Mesenchymal stem cell (in vitro differentiated cells and primary cell): ENCODE measurements around the gene LDB1.
A peak's percentile ranks its signal among the peaks of the same experiment; 100 is the strongest.

Experiments used
- DNase-seq: peaks from one replicate; pipeline ENCODE4 v3.0.0-alpha.2; 2013
- H2AFZ ChIP-seq: one replicate; pipeline ENCODE4 v1.6.1; 2013; ENCODE audit warnings: low read depth, mild to moderate bottlenecking, control low read depth, inconsistent platforms, low read length, moderate library complexity
- H2AK5ac ChIP-seq: 2 replicates; pipeline ENCODE4 v1.6.1; 2013; ENCODE audit warnings: low read length, moderate library complexity, mild to moderate bottlenecking, inconsistent platforms; ENCODE audit not compliant: severe bottlenecking
- H2BK120ac ChIP-seq: one replicate; pipeline ENCODE4 v1.6.1; 2013; ENCODE audit warnings: low read depth, mild to moderate bottlenecking, inconsistent platforms, low read length, moderate library complexity
- H2BK12ac ChIP-seq, 2 experiments: one replicate each; pipeline ENCODE4 v1.6.1; 2013; ENCODE audit warnings: inconsistent platforms in 2 of 2, low read length in 2 of 2, mild to moderate bottlenecking in 2 of 2, moderate library complexity in 2 of 2, control low read depth in 1 of 2
- H2BK15ac ChIP-seq: one replicate; pipeline ENCODE4 v1.6.1; 2013; ENCODE audit warnings: mild to moderate bottlenecking, low read depth, inconsistent platforms; ENCODE audit not compliant: poor library complexity, severe bottlenecking
- H2BK5ac ChIP-seq: 2 replicates; pipeline ENCODE4 v1.6.1; 2013; ENCODE audit warnings: low read depth, mild to moderate bottlenecking, low read length, control low read depth, inconsistent platforms; ENCODE audit not compliant: poor library complexity, severe bottlenecking
- H3K14ac ChIP-seq, 2 experiments: one replicate each; pipeline ENCODE4 v1.6.1; 2013; ENCODE audit warnings: inconsistent platforms in 2 of 2, low read length in 2 of 2, control low read depth in 1 of 2, mild to moderate bottlenecking in 1 of 2, moderate library complexity in 1 of 2
- H3K18ac ChIP-seq, 2 experiments: one replicate each; pipeline ENCODE4 v1.6.1; 2013; ENCODE audit warnings: inconsistent platforms in 2 of 2, low read length in 2 of 2, control low read depth in 1 of 2, low read depth in 1 of 2, mild to moderate bottlenecking in 1 of 2
- H3K23ac ChIP-seq, 2 experiments: one replicate each; pipeline ENCODE4 v1.6.1; 2013; ENCODE audit warnings: inconsistent platforms in 2 of 2, low read length in 2 of 2, mild to moderate bottlenecking in 2 of 2, moderate library complexity in 2 of 2, control low read depth in 1 of 2
- H3K27ac ChIP-seq: 2 replicates; pipeline ENCODE4 v1.5.1; 2013; ENCODE audit warnings: mild to moderate bottlenecking, moderate library complexity, low read length, control low read depth, inconsistent platforms; ENCODE audit not compliant: poor library complexity, severe bottlenecking
- H3K27me3 ChIP-seq, 2 experiments: 2 replicates each; pipeline versions ENCODE4 v1.6.1 to v1.7.0; 2013; ENCODE audit warnings: low read length in 2 of 2, mild to moderate bottlenecking in 2 of 2, moderate library complexity in 2 of 2, control low read depth in 1 of 2, inconsistent platforms in 1 of 2; ENCODE audit not compliant: control insufficient read depth in 1 of 2, insufficient read depth in 1 of 2
- H3K36me3 ChIP-seq, 2 experiments: 2 replicates each; pipeline versions ENCODE4 v1.6.1 to v1.7.0; 2013; ENCODE audit warnings: low read length in 2 of 2, control low read depth in 1 of 2, inconsistent platforms in 1 of 2, low read depth in 1 of 2, mild to moderate bottlenecking in 1 of 2; ENCODE audit not compliant: insufficient read depth in 2 of 2, control insufficient read depth in 1 of 2
- H3K4ac ChIP-seq, 2 experiments: one replicate each; pipeline ENCODE4 v1.6.1; 2013; ENCODE audit warnings: inconsistent platforms in 2 of 2, low read length in 2 of 2, mild to moderate bottlenecking in 2 of 2, moderate library complexity in 2 of 2, control low read depth in 1 of 2, low read depth in 1 of 2
- H3K4me1 ChIP-seq: 2 replicates; pipeline ENCODE4 v1.6.1; 2013; ENCODE audit warnings: low read depth, low read length, control low read depth; ENCODE audit not compliant: control insufficient read depth, insufficient read depth
- H3K4me2 ChIP-seq: 2 replicates; pipeline ENCODE4 v1.6.1; 2013; ENCODE audit warnings: low read length, mild to moderate bottlenecking, inconsistent platforms; ENCODE audit not compliant: poor library complexity, severe bottlenecking
- H3K4me3 ChIP-seq, 2 experiments: 2 replicates each; pipeline versions ENCODE4 v1.5.1 to v1.7.0; 2013; ENCODE audit warnings: low read length in 2 of 2, mild to moderate bottlenecking in 2 of 2, control low read depth in 1 of 2, low read depth in 1 of 2; ENCODE audit not compliant: insufficient read depth in 1 of 2
- H3K79me1 ChIP-seq: replicated peaks from 2 replicates; pipeline ENCODE4 v1.6.1; 2013; ENCODE audit warnings: mild to moderate bottlenecking, control low read depth, low read length, inconsistent platforms; ENCODE audit not compliant: poor library complexity, severe bottlenecking
- H3K9ac ChIP-seq: 2 replicates; pipeline ENCODE4 v1.7.0; 2013; ENCODE audit warnings: mild to moderate bottlenecking, low read length, moderate library complexity
- H3K9me3 ChIP-seq: 2 replicates; pipeline ENCODE4 v1.7.0; 2013; ENCODE audit warnings: mild to moderate bottlenecking, low read length; ENCODE audit not compliant: control insufficient read depth
- H4K8ac ChIP-seq: one replicate; pipeline ENCODE4 v1.6.1; 2013; ENCODE audit warnings: inconsistent platforms, mild to moderate bottlenecking, low read length, moderate library complexity
- H4K91ac ChIP-seq: one replicate; pipeline ENCODE4 v1.6.1; 2013; ENCODE audit warnings: mild to moderate bottlenecking, low read length, inconsistent platforms
- WGBS: methylation state at CpG from one replicate; pipeline ENCODE4 v1.1.7; 2013; ENCODE audit warnings: mixed read lengths; 5-methylcytosine and 5-hydroxymethylcytosine counted together

LDB1 gene

GRCh38 chr10:102112210-102112817 lies 7.9 kb downstream of the LDB1 start:
- H2BK5ac ChIP-seq: no peak overlapping the region
- no peak overlapping the region for H4K91ac ChIP-seq
- H3K9me3 ChIP-seq: no peaks in the 10 kb centered on the region
- H3K27ac ChIP-seq: no peak overlapping the region
- no peak overlapping the region for H3K23ac ChIP-seq
- 29% methylated on average over 2 of the region's 3 CpGs for WGBS
- peak overlapping the region in 1 of 2 experiments; percentile 94 for H3K4me3 ChIP-seq
- H2AK5ac ChIP-seq: no peak overlapping the region
- H3K4me2 ChIP-seq: peak overlapping the region; percentile 82
- H3K4me1 ChIP-seq: peaks cover 23% of the 10 kb centered on the region
- no peak overlapping the region for H2AFZ ChIP-seq
- H3K4ac ChIP-seq: no peak overlapping the region
- no peaks in the 10 kb centered on the region for H3K27me3 ChIP-seq
- H2BK120ac ChIP-seq: no peak overlapping the region
- peaks cover 31% of the 10 kb centered on the region for H3K79me1 ChIP-seq
- no peak overlapping the region for H3K14ac ChIP-seq
- no peak overlapping the region for H4K8ac ChIP-seq
- no peak for DNase-seq
- H3K36me3 ChIP-seq: peaks cover 43 to 46% of the 10 kb centered on the region in 2 experiments
- H2BK15ac ChIP-seq: no peak overlapping the region
- H3K9ac ChIP-seq: peak overlapping the region; percentile 92
- no peak overlapping the region for H2BK12ac ChIP-seq
- no peak overlapping the region for H3K18ac ChIP-seq

GRCh38 chr10:102111276-102111675 lies 8.9 kb downstream of the LDB1 start:
- no peak overlapping the region for H3K27ac ChIP-seq
- peaks cover 21% of the 10 kb centered on the region for H3K4me1 ChIP-seq
- peaks cover 53 to 56% of the 10 kb centered on the region in 2 experiments for H3K36me3 ChIP-seq
- no peak overlapping the region for H3K14ac ChIP-seq
- no peak overlapping the region for H3K4ac ChIP-seq
- H3K4me2 ChIP-seq: no peak overlapping the region
- no peak for DNase-seq
- 95% methylated on average over 11 of the region's 12 CpGs for WGBS
- H4K8ac ChIP-seq: no peak overlapping the region
- peaks cover 40% of the 10 kb centered on the region for H3K79me1 ChIP-seq
- H2BK5ac ChIP-seq: no peak overlapping the region
- no peak overlapping the region for H3K23ac ChIP-seq
- H2AFZ ChIP-seq: no peak overlapping the region
- H2AK5ac ChIP-seq: no peak overlapping the region
- H3K27me3 ChIP-seq: no peaks in the 10 kb centered on the region
- no peak overlapping the region for H4K91ac ChIP-seq
- no peak overlapping the region for H2BK120ac ChIP-seq
- no peak overlapping the region for H2BK12ac ChIP-seq
- H3K4me3 ChIP-seq: no peak overlapping the region
- no peak overlapping the region for H3K18ac ChIP-seq
- H2BK15ac ChIP-seq: no peak overlapping the region
- H3K9ac ChIP-seq: no peak overlapping the region
- no peaks in the 10 kb centered on the region for H3K9me3 ChIP-seq

GRCh38 chr10:102109166-102110116 lies 10.7 kb downstream of the LDB1 start:
- peaks cover 45% of the 10 kb centered on the region for H3K79me1 ChIP-seq
- H3K4me3 ChIP-seq: no peak overlapping the region
- peaks cover 14% of the 10 kb centered on the region for H3K4me1 ChIP-seq
- no peak overlapping the region for H4K8ac ChIP-seq
- no peak overlapping the region for H2BK120ac ChIP-seq
- H3K4ac ChIP-seq: no peak overlapping the region
- WGBS: 96% methylated on average over 24 of the region's 24 CpGs
- no peak overlapping the region for H2BK5ac ChIP-seq
- H3K27ac ChIP-seq: no peak overlapping the region
- H3K14ac ChIP-seq: no peak overlapping the region
- H3K18ac ChIP-seq: no peak overlapping the region
- peaks cover 66 to 71% of the 10 kb centered on the region in 2 experiments for H3K36me3 ChIP-seq
- H2BK15ac ChIP-seq: no peak overlapping the region
- H4K91ac ChIP-seq: no peak overlapping the region
- DNase-seq: no peak
- no peaks in the 10 kb centered on the region for H3K27me3 ChIP-seq
- no peak overlapping the region for H3K9ac ChIP-seq
- H2AFZ ChIP-seq: no peak overlapping the region
- H2AK5ac ChIP-seq: no peak overlapping the region
- no peaks in the 10 kb centered on the region for H3K9me3 ChIP-seq
- no peak overlapping the region for H3K23ac ChIP-seq
- peak overlapping the region; percentile 3 for H3K4me2 ChIP-seq
- H2BK12ac ChIP-seq: no peak overlapping the region

GRCh38 chr10:102106998-102107397 lies 13.2 kb downstream of the LDB1 start:
- Histone ChIP-seq H3K4me3 (no peak overlapping the region), H3K4me1 (peaks cover 5% of the 10 kb centered on the region), H3K14ac (no peak overlapping the region), H3K9ac (no peak overlapping the region), H3K23ac (no peak overlapping the region), H2BK120ac (no peak overlapping the region), H3K4me2 (no peak overlapping the region), H2AK5ac (no peak overlapping the region), H4K91ac (no peak overlapping the region), H2AFZ (no peak overlapping the region), H2BK15ac (no peak overlapping the region), H3K18ac (no peak overlapping the region), H3K9me3 (no peaks in the 10 kb centered on the region), H3K79me1 (peaks cover 48% of the 10 kb centered on the region), H2BK5ac (no peak overlapping the region), H3K27ac (no peak overlapping the region), H3K36me3 (peaks cover 76 to 79% of the 10 kb centered on the region in 2 experiments), H3K27me3 (no peaks in the 10 kb centered on the region), H3K4ac (no peak overlapping the region), H4K8ac (no peak overlapping the region), H2BK12ac (no peak overlapping the region)
- DNase-seq: no peak
- 100% methylated on average over 2 of the region's 2 CpGs for WGBS
